ENCODE data around the gene NOC4L.

- no peak for TF ChIP-seq POLR2A (IDR thresholded peaks at IDR 0.05)
- TF ChIP-seq, protein P1, sequence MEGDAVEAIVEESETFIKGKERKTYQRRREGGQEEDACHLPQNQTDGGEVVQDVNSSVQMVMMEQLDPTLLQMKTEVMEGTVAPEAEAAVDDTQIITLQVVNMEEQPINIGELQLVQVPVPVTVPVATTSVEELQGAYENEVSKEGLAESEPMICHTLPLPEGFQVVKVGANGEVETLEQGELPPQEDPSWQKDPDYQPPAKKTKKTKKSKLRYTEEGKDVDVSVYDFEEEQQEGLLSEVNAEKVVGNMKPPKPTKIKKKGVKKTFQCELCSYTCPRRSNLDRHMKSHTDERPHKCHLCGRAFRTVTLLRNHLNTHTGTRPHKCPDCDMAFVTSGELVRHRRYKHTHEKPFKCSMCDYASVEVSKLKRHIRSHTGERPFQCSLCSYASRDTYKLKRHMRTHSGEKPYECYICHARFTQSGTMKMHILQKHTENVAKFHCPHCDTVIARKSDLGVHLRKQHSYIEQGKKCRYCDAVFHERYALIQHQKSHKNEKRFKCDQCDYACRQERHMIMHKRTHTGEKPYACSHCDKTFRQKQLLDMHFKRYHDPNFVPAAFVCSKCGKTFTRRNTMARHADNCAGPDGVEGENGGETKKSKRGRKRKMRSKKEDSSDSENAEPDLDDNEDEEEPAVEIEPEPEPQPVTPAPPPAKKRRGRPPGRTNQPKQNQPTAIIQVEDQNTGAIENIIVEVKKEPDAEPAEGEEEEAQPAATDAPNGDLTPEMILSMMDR (IDR thresholded peaks at IDR 0.05), result no peak
Observed at GRCh38 chr12:132140501-132140900, 3.8 kb upstream of the NOC4L start.

All from breast epithelium (tissue), 3 donors.